ENCODE results near the gene TRPM2.

TRPM2 gene

GRCh38 chr21:44484498-44485253 is 131.3 kb downstream of the TRPM2 start:
- Mint-ChIP-seq H3K27me3 (peaks cover 42% of the 10 kb centered on the region), H3K27ac (ENCODE audit: low read depth) (no peak overlapping the region), H3K4me3 (no peak overlapping the region), H3K36me3 (ENCODE audit: insufficient read depth) (no peaks in the 10 kb centered on the region), H3K4me1 (no peaks in the 10 kb centered on the region), H3K9me3 (no peaks in the 10 kb centered on the region)
- ATAC-seq (replicated peaks; ENCODE audit: extremely low read depth, poor library complexity, severe bottlenecking) (no peak), DNase-seq (ENCODE audit: low spot score in 2 of 2) (no peak)

GRCh38 chr21:44485254-44485793 is 131.9 kb downstream of the TRPM2 start:
- Mint-ChIP-seq H3K4me3 (peak overlapping the region; percentile 32), H3K4me1 (no peaks in the 10 kb centered on the region), H3K36me3 (ENCODE audit: insufficient read depth) (no peaks in the 10 kb centered on the region), H3K9me3 (no peaks in the 10 kb centered on the region), H3K27me3 (peaks cover 49% of the 10 kb centered on the region), H3K27ac (ENCODE audit: low read depth) (no peak overlapping the region)
- no peak for ATAC-seq (replicated peaks; ENCODE audit: extremely low read depth, poor library complexity, severe bottlenecking)
- no peak for DNase-seq (ENCODE audit: low spot score in 2 of 2)

GRCh38 chr21:44485796-44486195 is 132.4 kb downstream of the TRPM2 start:
- H3K4me3 Mint-ChIP-seq: no peak overlapping the region
- DNase-seq (ENCODE audit: low spot score in 2 of 2) (no peak), ATAC-seq (replicated peaks; ENCODE audit: extremely low read depth, poor library complexity, severe bottlenecking) (no peak)
- no peaks in the 10 kb centered on the region for H3K4me1 Mint-ChIP-seq
- H3K9me3 Mint-ChIP-seq: no peaks in the 10 kb centered on the region
- H3K27ac Mint-ChIP-seq (ENCODE audit: low read depth): no peak overlapping the region
- H3K36me3 Mint-ChIP-seq (ENCODE audit: insufficient read depth): peaks cover 2% of the 10 kb centered on the region
- H3K27me3 Mint-ChIP-seq: peaks cover 52% of the 10 kb centered on the region

GRCh38 chr21:44486302-44486701 is 132.9 kb downstream of the TRPM2 start:
- Mint-ChIP-seq H3K4me3 (no peak overlapping the region), H3K9me3 (no peaks in the 10 kb centered on the region), H3K4me1 (no peaks in the 10 kb centered on the region), H3K36me3 (ENCODE audit: insufficient read depth) (peaks cover 2% of the 10 kb centered on the region), H3K27ac (ENCODE audit: low read depth) (no peak overlapping the region), H3K27me3 (peaks cover 52% of the 10 kb centered on the region)
- DNase-seq (ENCODE audit: low spot score in 2 of 2) (no peak), ATAC-seq (replicated peaks; ENCODE audit: extremely low read depth, poor library complexity, severe bottlenecking) (no peak)

GRCh38 chr21:44487831-44488230 is 134.4 kb downstream of the TRPM2 start:
- Mint-ChIP-seq H3K27me3 (peaks cover 54% of the 10 kb centered on the region), H3K4me1 (no peaks in the 10 kb centered on the region), H3K4me3 (no peak overlapping the region), H3K9me3 (peaks cover 4% of the 10 kb centered on the region), H3K36me3 (ENCODE audit: insufficient read depth) (peaks cover 2% of the 10 kb centered on the region), H3K27ac (ENCODE audit: low read depth) (no peak overlapping the region)
- no peak for DNase-seq (ENCODE audit: low spot score in 2 of 2)
- no peak for ATAC-seq (replicated peaks; ENCODE audit: extremely low read depth, poor library complexity, severe bottlenecking)

GRCh38 chr21:44489962-44490361 is 136.5 kb downstream of the TRPM2 start:
- DNase-seq (ENCODE audit: low spot score in 2 of 2) (no peak), ATAC-seq (replicated peaks; ENCODE audit: extremely low read depth, poor library complexity, severe bottlenecking) (no peak)
- no peaks in the 10 kb centered on the region for H3K4me1 Mint-ChIP-seq
- H3K9me3 Mint-ChIP-seq: peaks cover 9% of the 10 kb centered on the region
- H3K36me3 Mint-ChIP-seq (ENCODE audit: insufficient read depth): peaks cover 2% of the 10 kb centered on the region
- no peak overlapping the region for H3K4me3 Mint-ChIP-seq
- H3K27ac Mint-ChIP-seq (ENCODE audit: low read depth): no peak overlapping the region
- H3K27me3 Mint-ChIP-seq: peaks cover 53% of the 10 kb centered on the region

GRCh38 chr21:44490405-44490804 is 137.0 kb downstream of the TRPM2 start:
- no peaks in the 10 kb centered on the region for H3K4me1 Mint-ChIP-seq
- peaks cover 57% of the 10 kb centered on the region for H3K27me3 Mint-ChIP-seq
- no peak for DNase-seq (ENCODE audit: low spot score in 2 of 2)
- H3K4me3 Mint-ChIP-seq: no peak overlapping the region
- peaks cover 9% of the 10 kb centered on the region for H3K9me3 Mint-ChIP-seq
- H3K36me3 Mint-ChIP-seq (ENCODE audit: insufficient read depth): peaks cover 2% of the 10 kb centered on the region
- no peak overlapping the region for H3K27ac Mint-ChIP-seq (ENCODE audit: low read depth)
- no peak for ATAC-seq (replicated peaks; ENCODE audit: extremely low read depth, poor library complexity, severe bottlenecking)

- H3K27me3 Mint-ChIP-seq: peaks cover 59% of the 10 kb centered on the region
- ATAC-seq (replicated peaks; ENCODE audit: extremely low read depth, poor library complexity, severe bottlenecking) (no peak), DNase-seq (ENCODE audit: low spot score in 2 of 2) (no peak)
- H3K9me3 Mint-ChIP-seq: peaks cover 9% of the 10 kb centered on the region
- H3K4me3 Mint-ChIP-seq: no peak overlapping the region
- no peak overlapping the region for H3K27ac Mint-ChIP-seq (ENCODE audit: low read depth)
- H3K36me3 Mint-ChIP-seq (ENCODE audit: insufficient read depth): peaks cover 2% of the 10 kb centered on the region
- no peaks in the 10 kb centered on the region for H3K4me1 Mint-ChIP-seq
Observed at GRCh38 chr21:44490816-44491215, 137.4 kb downstream of the TRPM2 start.
